Measurements from ENCODE around the gene SLC19A1.

- TF ChIP-seq POLR2A (IDR thresholded peaks at IDR 0.05), result no peak
- no peak for TF ChIP-seq CTCF (IDR thresholded peaks at IDR 0.05)
Observed at GRCh38 chr21:45576838-45577737, 34.8 kb upstream of the SLC19A1 start.

Data from prostate gland (tissue), 2 donors.